GM18526 (cell line): ENCODE data around the gene MRPL36.

Experiments used
- POLR2A ChIP-seq: IDR thresholded peaks from 3 replicates; pipeline ENCODE4 v1.6.1; 2011; ENCODE audit not compliant: insufficient read length; ENCODE audit errors: extremely low read depth

MRPL36 gene

GRCh38 chr5:1782385-1783215 lies 17.0 kb downstream of the MRPL36 start:
- TF ChIP-seq POLR2A, result peak; percentile 5

DNA sequence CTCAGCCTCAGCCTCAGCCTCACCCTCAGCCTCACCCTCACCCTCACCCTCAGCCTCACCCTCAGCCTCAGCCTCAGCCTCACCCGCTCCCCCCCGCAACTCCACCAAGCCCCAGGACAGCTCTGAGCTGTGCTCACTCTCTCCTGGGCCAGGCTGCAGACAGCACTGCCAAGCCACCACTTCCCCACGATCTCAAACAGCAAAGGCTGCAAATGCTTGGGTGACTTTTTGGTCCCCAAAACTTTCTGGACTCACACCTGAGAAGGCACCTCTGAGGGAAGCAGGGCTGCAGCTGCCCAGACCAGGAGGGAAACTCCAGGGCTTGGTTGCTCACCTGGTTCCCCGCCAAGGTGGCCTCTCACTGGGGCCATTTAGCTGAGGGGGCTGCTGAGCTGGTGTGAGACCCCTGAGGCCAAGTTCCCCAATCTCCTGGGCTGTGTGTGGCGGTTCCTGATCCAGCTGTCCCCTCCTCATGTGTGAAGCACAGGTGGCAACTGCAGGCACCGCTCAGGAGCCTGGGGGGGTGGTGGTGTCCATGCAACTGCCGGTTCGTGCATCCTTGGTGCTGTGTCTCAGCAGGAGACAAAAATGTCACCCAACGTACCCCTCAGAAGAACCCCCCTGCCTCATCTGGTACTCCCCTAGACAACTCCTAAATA lies 17.8 kb downstream of the MRPL36 start:
- no peak for TF ChIP-seq POLR2A

DNA sequence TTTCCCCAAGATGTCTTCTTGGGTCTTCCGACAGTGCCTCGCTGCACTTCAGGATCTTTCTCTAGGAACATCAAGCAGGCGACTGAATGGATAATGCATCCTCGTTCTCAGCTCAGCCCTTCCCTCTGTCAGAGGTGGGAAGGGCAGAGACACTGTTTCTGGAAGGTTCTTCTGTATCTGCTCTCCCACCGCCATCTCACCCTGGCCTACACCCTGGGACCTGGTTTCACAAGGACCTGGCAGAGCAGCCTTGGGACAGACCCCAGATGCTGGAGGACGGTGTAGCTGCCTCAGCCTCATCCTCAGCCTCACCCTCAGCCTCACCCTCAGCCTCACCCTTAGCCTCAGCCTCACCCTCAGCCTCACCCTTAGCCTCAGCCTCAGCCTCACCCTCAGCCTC lies 18.5 kb downstream of the MRPL36 start:
- TF ChIP-seq POLR2A, result no peak

DNA sequence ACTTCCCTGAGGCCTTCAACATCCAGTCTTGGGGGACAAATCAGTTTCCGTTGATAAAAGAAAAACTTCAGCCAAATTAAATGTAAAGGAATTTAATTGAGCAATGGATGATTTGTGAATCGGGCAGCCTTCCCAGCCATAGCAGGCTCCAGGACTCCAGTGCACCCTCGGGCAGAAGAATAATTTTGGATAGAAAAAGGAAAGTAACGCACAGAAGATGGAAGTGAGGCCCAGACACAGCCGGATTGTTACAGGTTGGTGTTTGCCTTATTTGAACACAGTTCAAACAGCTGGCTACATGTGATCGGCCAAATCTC lies 19.1 kb downstream of the MRPL36 start:
- TF ChIP-seq POLR2A, result no peak

GRCh38 chr5:1779782-1780613 lies 19.6 kb downstream of the MRPL36 start:
- no peak for TF ChIP-seq POLR2A

GRCh38 chr5:1779021-1779680 lies 20.5 kb downstream of the MRPL36 start:
- TF ChIP-seq POLR2A, result no peak

DNA sequence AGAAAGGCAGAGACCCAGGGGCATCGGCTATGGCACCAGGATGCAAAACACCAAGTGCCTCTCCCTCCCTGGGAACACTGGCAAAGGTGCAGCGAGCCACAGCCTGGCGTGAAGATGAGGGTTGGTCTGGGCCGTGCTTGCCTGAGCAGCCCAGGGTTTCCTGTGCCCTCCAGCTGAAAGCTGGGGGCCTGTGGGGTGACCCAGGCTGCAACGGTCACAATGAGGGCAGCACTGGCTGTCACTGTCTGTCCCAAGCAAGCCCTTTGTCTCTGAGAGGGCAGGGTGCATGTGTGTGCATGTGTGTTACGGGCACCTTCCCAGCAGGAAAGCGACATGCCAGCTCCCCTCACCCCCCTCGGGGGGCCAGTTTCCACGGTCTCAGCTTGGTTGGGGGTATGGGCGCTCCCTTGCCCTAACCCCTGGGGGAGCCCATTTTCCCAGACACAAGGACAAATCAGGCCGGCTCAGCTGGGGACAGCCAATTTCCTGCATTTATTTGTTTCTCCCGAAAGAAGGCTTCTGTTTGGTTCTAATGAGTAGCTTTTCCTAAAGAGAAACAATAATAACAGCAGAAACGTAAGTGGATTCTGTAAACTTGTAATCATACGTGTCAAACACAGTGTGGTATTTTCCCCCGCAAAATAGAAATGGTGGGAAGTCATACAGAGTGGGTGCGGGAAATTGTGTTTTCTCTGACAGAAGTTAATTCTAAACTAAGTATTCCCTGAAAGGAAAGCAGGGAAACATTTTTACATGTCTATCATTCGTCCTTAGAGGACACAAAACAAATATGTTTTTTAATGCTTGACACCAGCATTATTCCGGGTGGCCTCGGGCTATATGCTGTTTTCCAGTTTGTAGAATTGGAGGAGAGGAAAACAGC lies 21.3 kb downstream of the MRPL36 start:
- no peak for TF ChIP-seq POLR2A

GRCh38 chr5:1777281-1778137 lies 22.1 kb downstream of the MRPL36 start:
- TF ChIP-seq POLR2A, result no peak

GRCh38 chr5:1776831-1777230 lies 22.8 kb downstream of the MRPL36 start:
- TF ChIP-seq POLR2A, result no peak

GRCh38 chr5:1772634-1773033 lies 27.0 kb downstream of the MRPL36 start:
- TF ChIP-seq POLR2A, result no peak

GRCh38 chr5:1771149-1772065 lies 28.2 kb downstream of the MRPL36 start:
- no peak for TF ChIP-seq POLR2A

- TF ChIP-seq POLR2A, result no peak
These were observed 29.2 kb downstream of the MRPL36 start for GRCh38 chr5:1770443-1770802.
